ENCODE measurements around the gene CNNM2.
"Not testable (repeated sequence)": the region's sequence is repeated elsewhere in the genome, so short reads cannot be mapped to it uniquely, and the experiment has no call there.

Gene CNNM2

GRCh38 chr10:102935939-102936605, 18.0 kb downstream of the CNNM2 start:
- Mint-ChIP-seq H3K4me3 (no peak overlapping the region), H3K9me3 (no peaks in the 10 kb centered on the region), H3K36me3 (ENCODE audit: low read depth) (peaks cover 6% of the 10 kb centered on the region), H3K4me1 (ENCODE audit: low read depth) (peaks cover under 1% of the 10 kb centered on the region), H3K27me3 (no peaks in the 10 kb centered on the region), H3K27ac (no peak overlapping the region)
- intact Hi-C loops (cut with micrococcal nuclease), result no loop called here

DNA sequence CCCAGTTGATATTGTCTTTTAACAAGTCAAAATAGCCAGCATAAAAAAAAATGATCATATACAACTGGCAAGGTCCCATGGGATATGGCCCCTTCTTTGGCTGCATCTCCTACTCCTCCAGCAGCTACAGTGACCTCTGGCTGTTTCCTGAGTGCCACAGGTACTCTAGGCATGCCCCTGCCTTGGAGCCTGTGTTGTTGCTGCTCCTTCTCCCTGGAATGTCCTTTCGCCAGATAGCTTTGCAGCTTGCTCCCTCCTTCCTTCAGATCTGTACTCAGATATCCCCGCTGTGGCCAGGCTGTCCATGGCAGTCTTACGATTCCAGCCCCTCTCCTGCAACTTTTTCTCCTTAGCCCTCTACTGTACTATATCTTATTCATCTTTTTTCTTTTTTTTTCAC, 23.3 kb downstream of the CNNM2 start:
- intact Hi-C loops (cut with micrococcal nuclease), result no loop called here
- H3K9me3 Mint-ChIP-seq, result no peaks in the 10 kb centered on the region
- H3K36me3 Mint-ChIP-seq (ENCODE audit: low read depth), result peaks cover 6% of the 10 kb centered on the region
- no peak overlapping the region for H3K27ac Mint-ChIP-seq
- H3K4me1 Mint-ChIP-seq (ENCODE audit: low read depth), result no peaks in the 10 kb centered on the region
- H3K27me3 Mint-ChIP-seq, result no peaks in the 10 kb centered on the region
- no peak overlapping the region for H3K4me3 Mint-ChIP-seq

- Mint-ChIP-seq H3K27ac (no peak overlapping the region), H3K4me3 (no peak overlapping the region), H3K27me3 (no peaks in the 10 kb centered on the region)
Measured at GRCh38 chr10:102945449-102945848, 27.4 kb downstream of the CNNM2 start.

DNA sequence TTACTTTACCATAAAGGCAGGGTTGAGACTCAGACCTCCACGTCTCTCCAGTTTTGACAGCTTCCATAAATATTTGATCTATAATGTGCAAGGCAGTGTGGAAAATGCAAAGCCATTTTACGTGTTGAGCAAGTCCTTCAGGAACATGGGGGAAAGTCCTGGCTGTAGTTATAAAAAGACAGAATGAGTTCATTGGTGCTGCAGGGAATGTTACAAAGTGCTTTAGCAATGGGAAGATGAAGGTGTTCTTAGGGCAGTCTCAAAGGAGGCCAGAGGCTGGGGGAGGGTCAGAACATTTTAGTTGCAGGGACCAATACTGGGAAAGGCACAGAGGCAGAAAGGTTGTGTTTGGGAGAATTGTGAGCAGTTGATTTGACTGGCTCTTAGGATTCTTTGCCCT, 27.9 kb downstream of the CNNM2 start:
- no peak overlapping the region for H3K27ac Mint-ChIP-seq
- H3K4me1 Mint-ChIP-seq (ENCODE audit: low read depth), result no peaks in the 10 kb centered on the region
- intact Hi-C loops (cut with micrococcal nuclease), result no loop called here
- no peaks in the 10 kb centered on the region for H3K36me3 Mint-ChIP-seq (ENCODE audit: low read depth)
- no peak overlapping the region for H3K4me3 Mint-ChIP-seq
- H3K27me3 Mint-ChIP-seq, result no peaks in the 10 kb centered on the region
- H3K9me3 Mint-ChIP-seq, result no peaks in the 10 kb centered on the region

More at GRCh38 chr10:102945449-102945848, 27.4 kb downstream of the CNNM2 start:
- intact Hi-C loops (cut with micrococcal nuclease), result no loop called here
- Mint-ChIP-seq H3K9me3 (no peaks in the 10 kb centered on the region), H3K4me1 (ENCODE audit: low read depth) (no peaks in the 10 kb centered on the region), H3K36me3 (ENCODE audit: low read depth) (no peaks in the 10 kb centered on the region)

DNA sequence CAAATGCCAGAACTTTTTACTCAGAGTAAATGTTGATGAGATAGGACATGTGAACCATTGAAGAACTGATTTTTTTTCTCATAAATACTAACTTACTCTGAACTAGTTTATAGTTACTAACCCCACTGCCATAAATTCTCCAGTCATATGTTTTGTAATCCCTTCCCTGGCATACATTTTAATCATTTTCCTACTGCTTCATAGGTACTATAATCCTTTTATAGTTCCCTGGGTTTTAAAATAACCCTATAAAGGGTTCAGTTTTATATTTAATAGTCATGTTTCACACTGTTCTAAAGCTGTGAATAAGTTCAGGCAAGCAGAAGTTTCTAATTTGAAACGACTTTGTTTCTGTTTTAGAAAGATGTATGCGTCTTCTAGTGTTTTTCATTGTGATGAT, 28.9 kb downstream of the CNNM2 start:
- intact Hi-C loops (cut with micrococcal nuclease), result no loop called here
- Mint-ChIP-seq H3K4me1 (ENCODE audit: low read depth) (no peaks in the 10 kb centered on the region), H3K36me3 (ENCODE audit: low read depth) (no peaks in the 10 kb centered on the region), H3K27ac (no peak overlapping the region), H3K9me3 (no peaks in the 10 kb centered on the region), H3K27me3 (no peaks in the 10 kb centered on the region), H3K4me3 (no peak overlapping the region)

GRCh38 chr10:102948176-102948575, 30.1 kb downstream of the CNNM2 start:
- no peaks in the 10 kb centered on the region for H3K9me3 Mint-ChIP-seq
- no peak overlapping the region for H3K4me3 Mint-ChIP-seq
- intact Hi-C loops (cut with micrococcal nuclease), result no loop called here
- H3K27ac Mint-ChIP-seq, result no peak overlapping the region
- H3K36me3 Mint-ChIP-seq (ENCODE audit: low read depth), result no peaks in the 10 kb centered on the region
- no peaks in the 10 kb centered on the region for H3K4me1 Mint-ChIP-seq (ENCODE audit: low read depth)
- no peaks in the 10 kb centered on the region for H3K27me3 Mint-ChIP-seq

GRCh38 chr10:102948786-102949185, 30.7 kb downstream of the CNNM2 start:
- Mint-ChIP-seq H3K4me1 (ENCODE audit: low read depth) (no peaks in the 10 kb centered on the region), H3K27me3 (no peaks in the 10 kb centered on the region), H3K4me3 (no peak overlapping the region), H3K36me3 (ENCODE audit: low read depth) (no peaks in the 10 kb centered on the region), H3K27ac (no peak overlapping the region), H3K9me3 (no peaks in the 10 kb centered on the region)
- intact Hi-C loops (cut with micrococcal nuclease), result no loop called here

DNA sequence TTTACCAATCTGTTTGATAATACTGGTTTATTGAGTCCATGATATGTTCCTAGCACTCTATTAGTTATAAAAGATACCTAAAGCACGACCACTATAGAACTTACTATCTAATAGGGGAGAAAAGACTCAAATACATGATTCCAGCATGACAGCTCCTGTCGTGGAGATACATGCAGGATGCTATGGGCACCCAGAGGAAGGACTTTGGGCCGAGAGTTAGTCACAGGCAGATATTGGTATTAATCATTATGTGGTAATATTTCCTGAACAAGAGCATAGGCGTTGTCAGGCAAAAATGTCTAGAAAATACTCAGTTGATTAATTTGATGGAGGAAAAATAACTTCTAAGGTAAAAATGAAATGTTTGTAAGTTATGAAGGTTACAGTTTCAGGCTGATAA, 31.8 kb downstream of the CNNM2 start:
- no peak overlapping the region for H3K27ac Mint-ChIP-seq
- no peaks in the 10 kb centered on the region for H3K27me3 Mint-ChIP-seq
- H3K4me3 Mint-ChIP-seq, result no peak overlapping the region
- intact Hi-C loops (cut with micrococcal nuclease), result no loop called here
- no peaks in the 10 kb centered on the region for H3K4me1 Mint-ChIP-seq (ENCODE audit: low read depth)
- H3K36me3 Mint-ChIP-seq (ENCODE audit: low read depth), result no peaks in the 10 kb centered on the region
- H3K9me3 Mint-ChIP-seq, result no peaks in the 10 kb centered on the region

DNA sequence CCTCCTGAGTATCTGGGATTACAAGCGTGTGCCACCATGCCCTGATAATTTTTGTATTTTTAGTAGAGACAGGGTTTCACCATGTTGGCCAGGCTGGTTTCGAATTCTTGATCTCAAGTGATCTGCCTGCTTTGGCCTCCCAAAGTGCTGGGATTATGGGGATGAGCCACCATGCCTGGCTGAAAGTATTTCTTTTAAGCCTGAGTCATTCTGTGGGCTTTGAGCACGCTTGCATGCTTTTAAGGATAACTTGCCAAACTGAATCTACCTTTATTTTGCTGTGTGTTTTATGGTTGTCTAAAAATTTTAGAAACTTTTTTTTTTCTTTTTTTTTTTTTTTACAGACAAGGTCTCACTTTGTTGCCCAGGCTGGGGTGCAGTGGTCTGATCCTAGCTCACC, 33.2 kb downstream of the CNNM2 start:
- intact Hi-C loops (cut with micrococcal nuclease), result no loop called here
- Mint-ChIP-seq H3K27me3 (no peaks in the 10 kb centered on the region), H3K36me3 (ENCODE audit: low read depth) (no peaks in the 10 kb centered on the region), H3K4me3 (no peak overlapping the region), H3K9me3 (no peaks in the 10 kb centered on the region), H3K27ac (no peak overlapping the region), H3K4me1 (ENCODE audit: low read depth) (no peaks in the 10 kb centered on the region)

DNA sequence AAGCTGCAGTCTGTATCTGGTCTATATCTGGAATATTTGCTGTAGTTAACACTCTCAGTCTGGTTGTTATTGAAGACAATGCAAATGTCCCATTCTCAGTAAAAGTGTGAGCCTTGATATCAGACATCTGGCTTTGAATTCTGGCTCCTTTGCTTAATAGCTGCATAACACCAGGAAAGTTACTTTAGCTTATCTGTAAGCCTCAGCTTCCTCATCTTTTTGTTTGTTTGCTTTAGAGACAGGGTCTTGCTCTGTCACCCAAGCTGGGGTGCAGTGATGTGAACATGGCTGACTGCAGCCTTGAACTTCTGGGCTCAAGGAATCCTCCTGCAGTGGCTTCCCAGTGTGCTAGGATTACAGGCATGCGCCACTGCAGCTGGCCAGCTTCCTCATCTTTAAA, 41.3 kb downstream of the CNNM2 start:
- intact Hi-C loops (cut with micrococcal nuclease), result no loop called here
- no peaks in the 10 kb centered on the region for H3K36me3 Mint-ChIP-seq (ENCODE audit: low read depth)
- H3K27ac Mint-ChIP-seq, result no peak overlapping the region
- H3K4me3 Mint-ChIP-seq, result no peak overlapping the region
- H3K9me3 Mint-ChIP-seq, result no peaks in the 10 kb centered on the region
- no peaks in the 10 kb centered on the region for H3K4me1 Mint-ChIP-seq (ENCODE audit: low read depth)
- no peaks in the 10 kb centered on the region for H3K27me3 Mint-ChIP-seq

DNA sequence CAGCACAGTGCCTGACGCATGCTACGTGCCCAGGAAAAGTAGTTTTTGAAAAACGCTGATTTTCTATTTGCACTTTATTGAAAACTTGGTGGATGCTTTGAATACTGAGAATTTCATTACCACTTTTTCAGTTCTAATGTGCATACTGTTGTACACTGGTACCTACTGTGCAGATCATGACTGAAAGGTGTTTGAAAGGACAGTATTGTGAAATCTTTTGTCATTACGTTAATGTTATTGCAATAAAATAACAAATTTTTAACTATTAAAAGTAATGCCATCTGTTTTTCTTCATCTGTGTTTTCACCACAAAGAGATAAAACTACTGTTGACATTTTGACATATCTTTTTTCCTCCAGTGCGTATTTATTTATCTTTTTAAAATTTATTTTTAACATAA, 42.1 kb downstream of the CNNM2 start:
- H3K36me3 Mint-ChIP-seq (ENCODE audit: low read depth), result no peaks in the 10 kb centered on the region
- no peaks in the 10 kb centered on the region for H3K27me3 Mint-ChIP-seq
- H3K4me1 Mint-ChIP-seq (ENCODE audit: low read depth), result no peaks in the 10 kb centered on the region
- no peak overlapping the region for H3K4me3 Mint-ChIP-seq
- intact Hi-C loops (cut with micrococcal nuclease), result no loop called here
- H3K27ac Mint-ChIP-seq, result no peak overlapping the region
- H3K9me3 Mint-ChIP-seq, result no peaks in the 10 kb centered on the region

- Mint-ChIP-seq H3K36me3 (ENCODE audit: low read depth) (no peaks in the 10 kb centered on the region), H3K27ac (no peak overlapping the region), H3K9me3 (no peaks in the 10 kb centered on the region), H3K4me1 (ENCODE audit: low read depth) (no peaks in the 10 kb centered on the region), H3K4me3 (no peak overlapping the region), H3K27me3 (no peaks in the 10 kb centered on the region)
- intact Hi-C loops (cut with micrococcal nuclease), result no loop called here
Measured at GRCh38 chr10:102962267-102962666, 44.2 kb downstream of the CNNM2 start.

GRCh38 chr10:102962951-102963755, 45.1 kb downstream of the CNNM2 start:
- Mint-ChIP-seq H3K27ac (no peak overlapping the region), H3K4me1 (ENCODE audit: low read depth) (no peaks in the 10 kb centered on the region), H3K36me3 (ENCODE audit: low read depth) (no peaks in the 10 kb centered on the region), H3K27me3 (no peaks in the 10 kb centered on the region), H3K4me3 (no peak overlapping the region), H3K9me3 (no peaks in the 10 kb centered on the region)
- intact Hi-C loops (cut with micrococcal nuclease), result no loop called here

DNA sequence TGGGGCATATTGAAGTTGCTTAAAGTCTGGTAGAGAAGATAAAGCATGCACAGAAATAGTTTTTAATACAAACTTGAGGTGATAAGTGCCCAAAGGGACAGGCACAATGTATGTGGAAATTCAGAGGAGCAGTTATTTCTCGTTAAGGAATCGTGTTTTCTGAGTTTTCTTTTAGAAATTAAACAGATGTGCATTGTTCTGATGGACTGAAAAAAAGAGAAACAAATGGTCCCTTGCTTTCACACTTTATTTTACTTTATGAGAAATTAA, 45.6 kb downstream of the CNNM2 start:
- Mint-ChIP-seq H3K9me3 (no peaks in the 10 kb centered on the region), H3K4me1 (ENCODE audit: low read depth) (no peaks in the 10 kb centered on the region), H3K27ac (no peak overlapping the region), H3K36me3 (ENCODE audit: low read depth) (no peaks in the 10 kb centered on the region), H3K4me3 (no peak overlapping the region), H3K27me3 (no peaks in the 10 kb centered on the region)
- intact Hi-C loops (cut with micrococcal nuclease), result no loop called here

DNA sequence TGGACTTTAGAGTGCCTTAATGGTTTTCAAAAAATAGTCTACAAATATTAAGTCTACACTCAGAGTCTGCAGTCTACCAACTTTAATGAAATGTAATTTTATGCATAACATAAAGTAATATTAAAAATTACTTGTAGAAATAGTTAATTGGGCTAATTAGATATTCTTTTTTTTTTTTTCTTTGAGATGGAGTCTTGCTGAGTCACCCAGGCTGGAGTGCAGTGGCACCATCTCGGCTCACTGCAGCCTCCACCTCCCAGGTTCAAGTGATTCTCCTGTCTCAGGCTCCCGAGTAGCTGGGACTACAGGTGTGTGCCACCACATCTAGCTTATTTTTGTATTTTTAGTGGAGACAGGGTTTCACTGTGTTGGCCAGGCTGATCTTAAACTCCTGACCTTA, 46.0 kb downstream of the CNNM2 start:
- intact Hi-C loops (cut with micrococcal nuclease); H3K4me3 Mint-ChIP-seq; H3K27ac Mint-ChIP-seq: not testable (repeated sequence)

More for the DNA sequence above, 46.0 kb downstream of the CNNM2 start:
- H3K27me3 Mint-ChIP-seq; H3K4me1 Mint-ChIP-seq (ENCODE audit: low read depth); H3K9me3 Mint-ChIP-seq; H3K36me3 Mint-ChIP-seq (ENCODE audit: low read depth): not testable (repeated sequence)
